Ammon's horn (tissue), 1 donor: ENCODE measurements around the gene ADGRB3.
"Not testable (repeated sequence)": the region's sequence is repeated elsewhere in the genome, so short reads cannot be mapped to it uniquely, and the experiment has no call there.

Experiments
- DNase-seq: peaks from one replicate; pipeline ENCODE4 v3.0.0-alpha.2; 2016; ENCODE audit warnings: low spot score

ADGRB3 gene

GRCh38 chr6:69027861-69028260, 392.8 kb downstream of the ADGRB3 start:
- DNase-seq = no peak

GRCh38 chr6:69038841-69039240, 403.8 kb downstream of the ADGRB3 start:
- DNase-seq = no peak

DNA sequence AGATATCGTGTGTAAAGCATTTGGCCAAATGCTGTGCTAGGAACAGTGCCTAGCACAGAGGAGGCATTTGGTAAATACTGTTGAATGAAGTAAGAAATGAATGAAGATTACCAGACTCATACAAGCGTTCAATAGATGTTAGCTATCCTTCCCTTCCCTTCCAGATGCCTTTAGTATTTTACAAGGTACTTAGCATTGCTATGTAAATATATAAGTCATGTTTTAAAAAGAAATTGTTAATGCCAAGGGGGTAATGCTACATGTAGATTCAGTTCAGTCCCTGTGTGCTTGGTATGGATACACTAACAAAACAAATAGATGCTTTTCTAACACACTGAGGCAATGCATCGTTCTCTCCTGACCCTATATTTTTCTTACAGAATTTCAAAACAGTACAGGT, 407.2 kb downstream of the ADGRB3 start:
- no peak for DNase-seq

GRCh38 chr6:69044534-69044933, 409.5 kb downstream of the ADGRB3 start:
- no peak for DNase-seq

DNA sequence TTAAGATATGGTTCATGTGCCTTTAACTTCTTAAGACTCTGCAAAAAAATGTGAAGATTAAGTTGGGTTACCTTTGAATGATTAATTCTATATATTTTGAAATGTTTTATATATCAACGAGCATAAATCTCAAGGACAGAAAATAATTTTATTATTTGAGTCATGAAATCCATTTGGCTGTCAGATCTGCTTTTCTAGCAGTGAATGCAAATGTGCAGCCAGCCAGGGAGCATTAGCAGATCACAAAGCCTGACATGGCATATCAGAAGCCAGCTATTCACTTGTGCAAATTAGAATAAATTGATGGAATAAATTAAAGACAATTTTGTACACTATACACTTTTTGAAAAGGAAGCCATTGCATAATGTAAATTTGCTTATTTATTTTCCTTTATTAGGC, 424.3 kb downstream of the ADGRB3 start:
- DNase-seq = no peak

DNA sequence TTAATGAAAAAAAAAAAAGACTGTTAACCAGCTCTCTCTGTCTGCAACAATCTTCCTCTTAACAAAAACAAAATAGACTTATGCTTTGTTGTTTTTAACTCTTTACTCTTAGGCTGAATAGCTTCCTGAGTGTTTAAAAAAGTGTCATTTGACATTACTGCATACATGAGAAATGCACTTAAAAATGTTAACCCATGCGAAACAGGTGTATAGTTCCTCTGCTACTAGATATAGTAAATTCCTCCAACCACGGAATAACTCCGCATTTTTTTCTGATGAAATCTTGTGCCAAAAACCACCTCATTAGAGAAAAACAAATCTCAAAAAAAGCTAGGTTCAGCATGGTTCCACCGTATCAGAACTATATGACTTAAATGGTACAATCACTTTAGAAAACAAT, 426.0 kb downstream of the ADGRB3 start:
- no peak for DNase-seq

GRCh38 chr6:69063401-69063800, 428.3 kb downstream of the ADGRB3 start:
- no peak for DNase-seq

DNA sequence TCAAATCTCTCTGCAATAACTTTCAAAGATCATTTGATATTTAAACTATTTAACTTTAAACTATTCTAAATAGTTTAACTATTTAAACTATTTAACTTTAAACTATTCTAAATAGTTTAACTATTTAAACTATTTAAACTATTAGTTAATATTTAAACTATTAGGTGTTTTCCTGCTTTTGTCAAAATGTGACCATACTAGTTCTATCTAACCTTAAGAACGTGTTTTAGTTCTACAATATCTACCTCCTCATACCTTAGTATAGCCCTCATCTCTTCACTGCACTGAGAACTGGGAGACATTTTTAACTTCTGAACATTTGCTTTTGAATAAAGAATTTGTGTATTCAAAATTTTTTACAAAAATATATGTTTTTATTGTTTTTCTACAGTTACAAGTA, 429.1 kb downstream of the ADGRB3 start:
- DNase-seq = no peak

DNA sequence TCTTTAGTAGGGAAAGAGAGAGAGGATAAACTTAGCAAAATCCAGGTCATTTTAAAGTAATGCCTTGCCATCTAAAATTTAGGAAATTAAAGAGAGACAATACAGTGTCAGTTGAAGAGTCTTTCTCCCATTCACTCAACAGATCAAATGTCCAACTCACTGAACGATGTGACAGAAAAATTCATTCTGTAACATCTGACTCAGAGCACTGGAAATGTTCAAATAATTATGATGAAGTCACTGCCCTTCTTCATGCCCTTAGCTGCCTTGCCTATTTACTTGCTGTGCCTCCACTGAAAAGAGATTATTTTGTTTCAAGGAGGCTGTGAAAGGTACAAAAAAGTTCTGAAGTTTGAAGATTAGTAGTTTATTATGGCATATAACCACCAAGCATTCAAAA, 434.8 kb downstream of the ADGRB3 start:
- no peak for DNase-seq

- no peak for DNase-seq
Measured at GRCh38 chr6:69072796-69073195, 437.7 kb downstream of the ADGRB3 start.

DNA sequence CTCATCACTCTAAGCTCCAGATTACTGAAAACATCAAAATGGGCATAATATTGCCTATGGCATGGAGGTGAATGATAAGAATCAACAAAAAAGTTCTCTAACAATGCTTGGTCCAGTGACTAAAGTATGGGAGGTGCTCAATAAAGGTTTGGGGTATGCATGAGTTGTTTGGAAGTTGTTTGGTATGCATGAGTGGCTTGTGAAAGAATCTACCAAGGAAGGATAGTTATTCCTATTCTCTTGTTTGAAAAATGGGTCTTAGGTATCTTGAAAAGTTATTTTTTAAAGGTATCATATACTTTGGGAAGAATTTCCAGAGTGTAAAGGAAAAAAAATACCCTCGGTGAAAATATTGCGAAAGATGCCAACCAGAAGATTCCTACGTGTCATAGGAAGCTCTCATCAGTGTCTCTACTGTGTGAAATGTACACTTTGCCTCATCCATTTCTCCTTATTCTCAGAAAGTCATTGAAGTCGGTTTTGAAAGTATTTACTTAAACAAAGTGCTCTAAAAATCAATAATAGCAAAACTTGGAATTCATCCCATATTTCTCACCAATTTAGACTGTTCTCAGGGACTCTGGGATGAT, 449.8 kb downstream of the ADGRB3 start:
- DNase-seq = no peak

DNA sequence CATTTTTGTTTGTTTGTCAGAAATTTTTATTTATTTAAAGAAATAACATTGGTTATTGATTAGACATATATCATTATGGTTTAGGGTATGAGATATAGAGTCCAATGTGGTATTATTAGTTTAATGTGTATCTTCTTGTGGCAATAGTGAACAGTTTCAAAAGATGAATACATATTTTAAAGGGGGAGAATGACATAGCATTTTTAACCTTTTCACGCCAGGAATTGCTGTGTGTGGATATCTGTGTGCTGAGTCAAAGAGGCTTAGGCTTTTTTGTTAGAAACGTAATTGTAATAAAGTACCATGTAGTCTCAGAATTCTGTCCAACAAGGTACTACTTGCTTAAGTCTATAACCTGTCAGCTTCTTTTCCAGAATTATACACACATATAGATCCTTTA, 451.6 kb downstream of the ADGRB3 start:
- DNase-seq = no peak

- DNase-seq = no peak
Measured at GRCh38 chr6:69089539-69089938, 454.5 kb downstream of the ADGRB3 start.

DNA sequence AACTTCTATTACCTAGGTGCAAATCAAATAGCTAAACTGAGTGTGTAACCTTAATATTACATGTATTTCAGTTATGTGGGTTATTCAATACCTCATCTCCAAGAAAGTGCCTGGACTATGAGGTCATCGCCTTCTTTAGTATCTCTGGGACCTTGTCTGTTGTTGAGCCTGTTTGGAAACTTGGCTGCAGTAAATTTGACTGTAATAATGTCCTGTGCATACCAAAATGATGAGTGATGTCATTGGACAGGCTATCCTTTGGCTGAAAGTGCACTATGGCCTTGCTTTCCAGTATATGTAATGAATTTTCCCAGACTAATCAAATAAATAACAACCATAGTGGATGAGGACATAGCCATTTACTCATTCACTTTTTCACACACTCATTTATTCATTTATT, 455.1 kb downstream of the ADGRB3 start:
- no peak for DNase-seq

DNA sequence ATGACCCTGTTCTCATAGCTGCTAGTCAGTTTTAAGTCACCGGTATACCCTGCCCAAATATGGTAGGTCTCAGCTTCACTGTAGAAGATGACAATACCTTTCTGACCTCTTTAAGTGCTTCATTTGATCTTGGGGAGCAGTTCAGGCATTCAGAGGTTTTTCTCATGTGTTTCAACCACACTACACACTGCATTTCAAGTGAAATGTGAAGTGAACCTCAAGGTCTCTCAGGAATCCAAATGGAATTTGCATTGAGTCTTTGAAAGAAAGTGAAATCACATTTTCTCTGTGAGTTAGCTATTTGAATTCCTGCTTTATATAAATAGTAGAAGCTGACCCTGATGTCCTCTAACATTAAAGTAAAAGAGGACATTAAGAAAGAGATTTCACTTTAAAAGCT, 461.6 kb downstream of the ADGRB3 start:
- no peak for DNase-seq

DNA sequence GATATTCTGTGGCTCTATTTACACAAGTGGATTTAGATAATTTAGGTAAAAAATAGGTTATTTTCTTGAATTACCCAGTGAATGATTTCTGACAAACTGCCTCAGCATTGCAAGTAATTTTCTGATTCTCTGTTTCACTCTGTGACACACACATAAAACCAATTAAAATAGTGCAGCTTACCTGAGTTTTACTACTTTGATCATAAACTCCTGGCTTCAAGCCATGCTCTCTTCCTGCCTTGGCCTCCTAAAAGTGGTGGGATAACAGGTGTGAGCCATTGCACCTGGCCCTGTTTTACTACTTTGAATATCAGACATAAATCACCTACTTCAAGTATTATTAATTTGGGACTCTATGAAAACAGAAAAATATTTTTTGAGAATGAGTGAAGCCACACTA, 462.9 kb downstream of the ADGRB3 start:
- DNase-seq = no peak

- DNase-seq = no peak
Measured at GRCh38 chr6:69098910-69099309, 463.8 kb downstream of the ADGRB3 start.

GRCh38 chr6:69100772-69101171, 465.7 kb downstream of the ADGRB3 start:
- DNase-seq = no peak

DNA sequence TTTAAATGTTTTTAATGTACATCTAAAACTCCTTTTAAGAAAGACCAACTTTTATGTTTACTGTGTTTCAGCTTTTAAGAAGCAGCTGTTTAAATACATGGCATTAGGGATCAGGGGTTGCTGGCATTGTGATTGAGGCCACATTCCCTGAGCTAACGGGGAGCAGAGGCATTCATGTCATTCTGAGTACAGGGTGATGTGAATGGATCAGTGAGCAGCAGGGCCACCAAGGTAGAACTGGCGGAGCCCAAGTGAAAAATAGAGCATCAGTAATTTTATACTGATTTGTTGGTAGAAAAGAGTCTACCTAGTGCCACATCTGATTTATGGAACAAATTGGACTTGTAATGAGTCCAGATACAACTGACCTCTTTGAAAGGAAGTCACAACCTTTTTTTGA, 467.3 kb downstream of the ADGRB3 start:
- DNase-seq = no peak

DNA sequence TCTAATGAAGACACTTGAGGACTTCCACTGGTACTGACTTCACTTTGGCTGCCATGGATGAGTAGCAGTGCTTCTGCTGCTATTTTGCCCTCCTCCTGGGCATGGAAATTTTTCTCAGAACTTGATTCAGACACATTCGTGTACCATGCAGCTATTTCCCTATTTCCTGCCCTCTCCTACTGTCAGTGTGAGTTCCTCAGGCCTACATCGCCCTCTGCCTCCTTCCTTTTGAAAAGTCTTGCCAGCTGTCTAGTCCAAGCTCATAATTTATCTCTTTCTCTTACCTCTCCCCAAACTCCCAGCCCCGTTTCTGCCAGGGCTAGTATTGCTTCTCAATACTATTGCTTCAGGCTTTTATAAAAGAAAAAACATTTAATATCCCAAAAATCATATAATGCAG, 470.2 kb downstream of the ADGRB3 start:
- DNase-seq = no peak

DNA sequence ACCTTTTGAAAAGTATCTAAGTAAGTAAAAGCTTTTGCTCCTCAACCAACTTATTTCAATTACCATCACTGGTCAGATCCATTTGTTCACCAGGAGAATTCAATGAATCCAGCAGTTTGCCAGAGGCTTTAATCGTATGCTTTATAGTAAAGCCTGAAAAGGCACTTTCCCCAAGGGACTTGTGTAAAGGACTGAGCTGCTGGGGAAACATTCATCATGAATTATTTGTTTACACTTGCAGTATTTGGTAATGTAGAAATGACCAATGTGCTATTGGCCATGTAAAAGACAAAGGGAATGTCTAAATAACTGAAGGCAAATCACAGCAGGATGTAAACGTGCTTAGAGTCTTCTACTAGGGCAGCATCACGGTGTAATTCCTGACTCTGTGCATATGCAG, 471.4 kb downstream of the ADGRB3 start:
- DNase-seq = no peak

GRCh38 chr6:69111301-69111700, 476.2 kb downstream of the ADGRB3 start:
- DNase-seq = no peak

GRCh38 chr6:69116658-69117057, 481.6 kb downstream of the ADGRB3 start:
- DNase-seq = peak; percentile 22

DNA sequence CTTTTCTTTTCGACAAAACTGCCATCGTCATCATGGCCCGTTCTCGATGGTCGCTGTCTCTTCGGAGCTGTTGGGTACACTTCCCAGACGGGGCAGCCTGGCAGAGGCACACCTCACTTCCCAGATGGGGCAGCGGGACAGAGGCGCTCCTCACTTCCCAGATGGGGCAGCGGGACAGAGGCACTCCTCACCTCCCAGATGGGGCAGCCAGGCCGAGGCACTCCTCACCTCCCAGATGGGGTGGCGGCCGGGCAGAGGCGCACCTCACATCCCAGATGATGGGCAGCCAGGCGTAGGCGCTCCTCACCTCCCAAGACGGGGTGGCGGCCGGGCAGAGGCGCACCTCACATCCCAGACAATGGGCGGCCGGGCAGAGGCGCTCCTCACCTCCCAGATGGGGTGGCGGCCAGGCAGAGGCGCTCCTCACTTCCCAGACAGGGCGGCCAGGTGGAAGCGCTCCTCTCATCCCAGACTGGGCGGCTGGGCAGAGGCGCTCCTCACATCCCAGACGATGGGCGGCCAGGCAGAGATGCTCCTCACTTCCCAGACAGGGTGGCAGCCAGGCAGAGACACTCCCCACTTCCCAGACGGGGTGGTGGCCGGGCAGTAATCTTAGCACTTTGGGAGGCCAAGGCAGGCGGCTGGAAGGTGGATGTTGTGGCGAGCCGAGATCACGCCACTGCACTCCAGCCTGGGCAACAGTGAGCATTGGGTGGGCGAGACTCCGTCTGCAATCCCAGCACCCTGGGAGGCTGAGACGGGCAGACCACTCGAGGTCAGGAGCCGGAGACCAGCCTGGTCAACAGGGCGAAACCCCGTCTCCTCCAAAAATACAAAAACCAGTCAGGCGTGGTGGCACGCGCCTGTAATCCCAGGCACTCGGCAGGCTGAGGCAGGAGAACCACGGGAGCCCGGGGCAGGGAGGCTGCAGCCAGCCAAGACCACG, 486.7 kb downstream of the ADGRB3 start:
- DNase-seq = not testable (repeated sequence)
